GM21390 (cell line): ENCODE measurements around the gene TESMIN.

Experiments used
- ATAC-seq: cut with Tn5 transposase; IDR thresholded peaks from one replicate; pipeline ENCODE4 v1.9.1; 2021; ENCODE audit not compliant: unreplicated experiment

The TESMIN gene

DNA sequence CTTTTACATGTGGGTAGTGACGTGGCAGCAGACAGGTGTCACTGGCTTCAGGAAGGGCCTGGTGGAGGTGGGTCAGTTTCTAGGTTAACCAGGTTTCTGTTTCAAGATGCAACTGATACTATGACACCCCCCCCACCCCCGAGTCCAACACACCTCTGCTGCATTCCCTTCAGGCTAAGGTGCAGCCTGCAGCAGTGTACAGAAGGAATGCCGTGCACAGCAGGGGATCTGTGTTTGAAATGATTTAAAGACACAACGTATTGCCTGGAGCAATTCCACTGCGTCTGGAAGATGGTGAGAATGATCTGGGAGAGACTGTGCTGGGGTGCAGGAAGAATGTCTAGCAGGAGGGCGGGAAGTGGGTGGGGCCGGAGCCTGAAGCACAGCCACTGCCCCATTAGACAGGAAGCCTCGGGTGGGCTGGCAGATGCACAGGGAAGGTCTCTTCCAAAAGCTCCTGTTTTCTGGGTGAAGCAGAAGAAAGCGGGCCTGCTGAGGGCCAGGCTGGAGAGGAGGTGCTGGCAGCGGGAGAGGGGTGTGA lies 11.9 kb upstream of the TESMIN start:
- ATAC-seq: no peak

GRCh38 chr11:68762481-68762880 lies 11.2 kb upstream of the TESMIN start:
- no peak for ATAC-seq

DNA sequence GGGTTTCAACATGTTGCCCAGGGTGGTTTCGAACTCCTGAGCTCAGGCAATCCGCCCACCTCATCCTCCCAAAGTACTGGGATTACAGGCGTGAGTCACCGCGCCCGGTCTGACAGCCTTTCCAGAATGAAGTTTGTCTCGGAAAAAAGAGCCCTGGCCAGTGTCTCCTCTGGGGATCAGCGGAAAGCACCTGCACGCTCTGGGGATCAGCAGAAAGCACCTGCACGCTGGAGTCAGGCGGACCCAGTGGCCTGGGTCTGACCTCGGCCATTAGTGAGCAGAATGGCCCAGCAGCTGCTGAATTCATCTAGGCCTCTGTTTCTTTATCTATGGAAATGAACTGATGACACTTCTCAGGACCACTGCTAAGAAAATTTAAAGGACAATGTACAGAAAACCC lies 10.5 kb upstream of the TESMIN start:
- ATAC-seq: no peak

DNA sequence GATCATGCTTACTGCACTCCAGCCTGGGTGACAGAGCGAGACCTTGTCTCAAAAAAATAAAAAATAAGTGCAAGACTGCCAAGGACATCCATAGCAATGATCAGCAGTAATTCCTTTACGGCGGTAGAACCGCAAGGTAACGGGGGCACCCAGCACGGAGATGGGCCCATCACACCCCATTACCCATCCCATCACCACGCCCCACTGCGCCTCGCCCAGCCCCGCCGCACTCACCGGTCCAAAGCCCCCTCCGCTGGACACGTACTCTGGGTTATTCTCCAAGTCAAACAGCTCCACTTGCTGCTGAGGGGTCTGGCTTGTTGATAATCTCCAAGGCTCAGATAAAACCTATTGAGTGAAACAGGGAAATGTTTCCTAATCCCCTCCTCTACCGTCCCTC lies 8.7 kb upstream of the TESMIN start:
- no peak for ATAC-seq

DNA sequence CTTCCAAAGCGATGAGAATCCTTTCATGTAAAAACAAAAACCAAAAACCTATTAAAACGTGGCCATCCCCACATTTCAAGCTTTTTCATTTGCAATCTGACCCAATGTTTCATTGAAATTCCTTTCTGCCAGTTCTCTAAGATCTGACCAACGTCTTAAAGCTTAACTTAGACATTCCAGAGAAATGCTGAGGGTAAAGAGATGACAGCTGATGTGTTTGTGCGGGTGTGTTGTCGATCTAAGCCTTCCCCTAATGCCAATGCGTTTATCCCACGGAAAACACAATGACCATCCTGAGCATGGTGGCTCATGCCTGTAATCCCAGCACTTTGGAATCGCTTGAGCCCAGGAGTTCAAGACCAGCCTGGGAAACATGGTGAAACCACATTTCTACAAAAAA lies 6.4 kb upstream of the TESMIN start:
- ATAC-seq: no peak

DNA sequence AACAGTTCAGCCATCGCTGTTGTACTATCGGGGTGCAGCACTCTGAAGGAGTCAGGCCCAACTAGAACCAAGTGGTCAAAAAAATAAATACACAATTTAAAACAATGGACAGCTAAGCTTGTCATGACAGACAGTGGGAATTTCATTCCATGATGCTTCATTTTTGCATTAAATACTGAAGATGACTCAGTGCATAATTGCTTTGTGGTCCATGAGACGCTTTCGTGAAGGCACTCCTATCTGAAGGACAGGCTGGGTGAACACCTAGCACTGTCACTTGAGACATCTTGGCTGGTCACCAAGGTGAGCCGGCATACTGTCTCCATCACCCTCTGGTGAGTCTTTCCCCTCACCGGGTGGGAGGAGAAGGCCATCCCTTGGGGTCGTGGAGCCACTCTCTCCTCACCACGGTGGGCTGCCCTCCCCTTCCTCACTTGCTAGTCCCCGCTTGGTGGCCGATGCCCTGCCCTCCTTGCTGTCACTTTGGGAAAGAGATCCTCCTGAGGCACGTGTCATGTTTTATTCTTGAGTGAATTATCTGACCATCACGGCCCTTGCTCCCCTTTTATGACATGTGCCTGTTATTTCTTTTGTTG lies 4.9 kb upstream of the TESMIN start:
- no peak for ATAC-seq

DNA sequence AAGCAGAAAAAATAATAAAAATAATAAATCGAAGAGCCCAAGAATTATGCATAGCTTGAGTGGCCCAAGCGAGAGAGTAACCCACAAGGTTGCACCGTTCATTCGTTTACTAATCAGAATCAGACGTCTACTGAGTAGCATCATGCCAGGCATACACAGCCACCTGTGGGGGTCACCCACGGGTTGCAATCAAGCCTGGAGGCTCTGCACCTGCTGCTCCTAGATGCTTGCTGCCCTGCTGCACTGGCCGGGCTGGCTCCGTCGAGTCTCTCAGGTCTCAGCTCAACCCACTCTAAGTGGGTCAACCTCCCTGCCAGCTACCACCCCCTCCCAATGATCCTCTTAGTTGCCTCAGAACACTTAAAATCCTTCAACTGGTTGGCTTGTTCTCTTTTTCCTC lies 2.0 kb upstream of the TESMIN start:
- ATAC-seq: no peak

DNA sequence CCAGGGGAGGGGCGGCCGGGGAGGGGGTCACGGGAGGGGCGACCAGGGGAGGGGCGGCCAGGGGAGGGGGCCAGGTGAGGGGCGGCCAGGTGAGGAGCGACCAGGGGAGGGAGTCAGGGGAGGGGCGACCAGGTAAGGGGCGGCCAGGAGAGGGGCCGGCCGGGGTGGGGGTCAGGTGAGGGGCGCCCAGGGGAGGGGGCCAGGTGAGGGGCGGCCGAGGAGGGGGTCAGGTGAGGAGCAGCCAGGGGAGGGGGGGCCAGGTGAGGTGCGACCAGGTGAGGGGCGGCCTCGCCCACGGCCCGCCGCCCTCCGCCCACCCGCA lies 355 bp downstream of the TESMIN start:
- ATAC-seq: no peak

GRCh38 chr11:68750195-68751003 lies 921 bp downstream of the TESMIN start:
- ATAC-seq: no peak

- ATAC-seq: no peak
Measured at GRCh38 chr11:68749229-68750123, 1.8 kb downstream of the TESMIN start.

DNA sequence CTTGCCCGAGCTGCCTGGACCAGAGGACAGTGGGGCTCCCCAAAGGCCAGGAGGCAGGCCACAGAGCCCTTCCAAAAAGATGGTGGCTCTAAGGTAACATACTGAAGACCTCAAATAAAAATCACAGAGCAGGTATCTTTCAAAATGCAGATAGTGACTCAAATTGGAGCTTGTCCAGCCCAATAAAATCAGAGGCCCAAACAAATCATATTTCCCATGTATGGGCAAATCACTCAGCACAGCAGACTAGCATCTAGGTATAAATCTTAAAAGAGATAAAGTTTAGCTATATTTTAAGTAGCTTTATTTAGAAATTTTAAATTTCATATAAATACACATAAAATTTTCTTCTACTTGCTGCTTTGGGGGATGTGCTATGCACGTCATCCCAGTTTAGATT lies 3.3 kb downstream of the TESMIN start:
- ATAC-seq: no peak

- ATAC-seq: no peak
Measured at GRCh38 chr11:68743539-68743938, 7.8 kb downstream of the TESMIN start.

- no peak for ATAC-seq
Measured at GRCh38 chr11:68741463-68741862, 9.9 kb downstream of the TESMIN start.

DNA sequence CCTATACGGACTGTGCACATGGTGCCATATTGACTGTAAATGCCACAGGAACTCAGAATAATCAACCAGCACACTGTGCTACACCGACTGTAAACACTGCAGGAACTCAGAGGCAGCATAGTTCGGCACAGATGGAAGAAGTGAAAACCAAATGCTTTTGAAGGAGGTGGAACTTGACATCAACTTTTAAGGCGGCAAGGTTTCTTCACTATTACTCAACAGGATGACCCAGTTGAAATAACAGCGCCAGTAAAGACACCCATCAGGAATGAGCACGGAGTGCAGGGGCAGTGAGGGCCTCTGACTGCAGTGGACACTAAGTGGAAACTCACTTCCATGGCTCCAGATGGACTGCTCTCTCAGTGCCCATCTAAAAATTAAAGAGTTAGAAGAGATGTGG lies 15.7 kb downstream of the TESMIN start:
- ATAC-seq: no peak

DNA sequence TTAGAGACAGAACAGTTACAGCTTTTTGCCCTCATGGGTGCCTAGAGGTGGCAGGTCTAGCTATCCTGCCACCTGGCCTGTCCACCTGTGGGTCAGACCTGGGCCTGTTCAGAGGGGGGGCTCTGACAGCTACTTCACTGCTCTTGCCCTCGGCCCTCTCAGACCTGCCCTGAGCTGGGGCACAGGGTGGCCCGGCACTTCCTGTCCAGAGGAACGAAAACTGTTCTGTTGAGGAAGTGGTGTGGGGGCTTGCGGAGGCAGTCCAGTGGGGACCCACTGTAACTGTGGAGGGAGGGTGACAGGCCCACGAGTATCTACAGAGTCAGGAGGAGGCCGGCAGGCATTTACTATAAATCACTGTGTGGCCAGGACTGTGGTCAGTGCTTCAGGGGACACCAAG lies 16.2 kb downstream of the TESMIN start:
- ATAC-seq: no peak

DNA sequence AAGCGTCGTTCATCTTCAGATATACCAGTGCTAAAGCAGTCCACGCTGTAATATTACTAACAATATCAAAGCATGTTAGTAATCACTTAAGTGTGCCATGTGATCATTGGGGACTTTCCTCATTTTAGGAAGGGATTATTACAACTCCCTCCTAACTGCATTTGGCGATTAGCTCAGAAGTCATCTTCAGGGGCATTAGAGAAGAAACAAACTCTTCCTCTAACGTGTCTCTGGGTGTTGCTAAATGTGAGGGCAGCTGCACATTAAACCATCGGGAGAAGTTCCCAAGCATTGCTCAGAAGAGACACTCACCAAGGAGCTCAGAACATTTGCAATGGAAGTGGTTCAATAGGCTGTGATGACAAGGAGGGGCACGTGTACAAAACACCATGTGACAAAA lies 17.2 kb downstream of the TESMIN start:
- ATAC-seq: no peak

GRCh38 chr11:68727783-68728182 lies 23.5 kb downstream of the TESMIN start:
- no peak for ATAC-seq

- ATAC-seq: no peak
Measured at GRCh38 chr11:68724293-68724692, 27.0 kb downstream of the TESMIN start.

- no peak for ATAC-seq
Measured at GRCh38 chr11:68722143-68722542, 29.2 kb downstream of the TESMIN start.

- ATAC-seq: no peak
Measured at GRCh38 chr11:68721075-68721474, 30.2 kb downstream of the TESMIN start.

DNA sequence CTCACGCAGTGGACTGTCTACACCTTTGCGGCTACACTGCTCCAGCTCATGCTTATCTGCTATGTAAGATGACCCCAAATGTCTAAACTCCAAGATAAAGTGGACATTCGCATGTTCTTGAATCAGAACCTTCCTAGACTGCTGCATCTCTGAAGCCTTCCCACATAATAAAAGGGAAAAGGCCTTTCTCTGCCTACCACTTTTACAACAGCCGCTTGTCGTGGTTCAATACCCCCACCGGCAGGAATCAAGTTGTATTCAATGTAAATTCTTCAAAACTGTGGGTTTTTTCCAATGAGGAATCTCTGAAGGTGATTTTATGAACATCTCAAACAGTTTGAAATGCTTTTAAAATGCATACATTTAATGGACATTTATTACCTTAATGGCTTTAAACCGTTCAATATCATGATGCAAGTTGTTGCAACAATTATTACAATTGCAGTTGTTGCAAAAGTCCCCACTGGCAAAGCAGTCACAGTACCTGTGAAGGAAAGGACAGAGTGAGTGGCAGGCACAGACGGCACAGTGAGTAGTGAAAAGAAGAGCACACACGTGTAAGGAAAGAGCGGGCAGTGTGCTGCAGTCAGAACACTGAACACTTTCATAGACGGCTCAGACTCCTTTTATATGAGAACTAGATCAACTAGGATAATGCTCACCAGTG lies 35.7 kb downstream of the TESMIN start:
- no peak for ATAC-seq
